Neuron (in vitro differentiated cells): ENCODE measurements around the gene S100A3.
A peak's percentile ranks its signal among the peaks of the same experiment; 100 is the strongest.
"Not testable (repeated sequence)": the region's sequence is repeated elsewhere in the genome, so short reads cannot be mapped to it uniquely, and the experiment has no call there.

Source experiments
- H2AFZ ChIP-seq: one replicate; pipeline ENCODE4 v1.6.1; 2013; ENCODE audit warnings: low read depth, mild to moderate bottlenecking, inconsistent platforms, low read length, moderate library complexity
- H3K27me3 ChIP-seq: one replicate; pipeline ENCODE4 v1.6.1; 2013; ENCODE audit warnings: low read length; ENCODE audit not compliant: insufficient read depth
- H3K36me3 ChIP-seq: one replicate; pipeline ENCODE4 v1.6.1; 2013; ENCODE audit warnings: low read length; ENCODE audit not compliant: insufficient read depth
- H3K4me1 ChIP-seq: one replicate; pipeline ENCODE4 v1.6.1; 2013; ENCODE audit warnings: low read length; ENCODE audit not compliant: insufficient read depth
- H3K4me3 ChIP-seq: 2 replicates; pipeline ENCODE4 v1.5.1; 2013; ENCODE audit warnings: mild to moderate bottlenecking, low read length, moderate library complexity
- H3K9me3 ChIP-seq: one replicate; pipeline ENCODE4 v1.6.1; 2013; ENCODE audit warnings: low read length

The S100A3 gene

GRCh38 chr1:153548722-153549688, at the start of gene S100A3:
TSS of gene S100A3 (minus strand) at chr1:153549258. CDS start at chr1:153548485, 773 bp downstream.
- Histone ChIP-seq H3K9me3 (no peaks in the 10 kb centered on the region), H3K4me3 (no peak within 1 kb of the TSS), H3K27me3 (peaks cover 17% of the 10 kb centered on the region), H3K4me1 (peaks cover 12% of the 10 kb centered on the region), H3K36me3 (no peaks in the 10 kb centered on the region), H2AFZ (no peak within 1 kb of the TSS)

GRCh38 chr1:153598309-153599172, 49.5 kb upstream of the S100A3 start:
- Histone ChIP-seq H3K27me3 (no peaks in the 10 kb centered on the region), H3K4me3 (no peak overlapping the region)

GRCh38 chr1:153597206-153597605, 48.1 kb upstream of the S100A3 start:
- Histone ChIP-seq H3K9me3 (no peaks in the 10 kb centered on the region), H3K4me1 (peaks cover 21% of the 10 kb centered on the region)

More at GRCh38 chr1:153598309-153599172, 49.5 kb upstream of the S100A3 start:
- H3K9me3 ChIP-seq: no peaks in the 10 kb centered on the region
- no peaks in the 10 kb centered on the region for H3K36me3 ChIP-seq
- peaks cover 8% of the 10 kb centered on the region for H3K4me1 ChIP-seq
- H2AFZ ChIP-seq: no peak overlapping the region

GRCh38 chr1:153592748-153593147, 43.7 kb upstream of the S100A3 start:
- Histone ChIP-seq H3K9me3 (no peaks in the 10 kb centered on the region), H3K36me3 (no peaks in the 10 kb centered on the region), H3K27me3 (no peaks in the 10 kb centered on the region), H3K4me1 (peaks cover 17% of the 10 kb centered on the region), H2AFZ (no peak overlapping the region), H3K4me3 (no peak overlapping the region)

More at GRCh38 chr1:153597206-153597605, 48.1 kb upstream of the S100A3 start:
- H2AFZ ChIP-seq: no peak overlapping the region
- no peaks in the 10 kb centered on the region for H3K36me3 ChIP-seq
- no peak overlapping the region for H3K4me3 ChIP-seq
- H3K27me3 ChIP-seq: no peaks in the 10 kb centered on the region

GRCh38 chr1:153588482-153588881, 39.4 kb upstream of the S100A3 start:
- H3K9me3 ChIP-seq: no peaks in the 10 kb centered on the region
- no peak overlapping the region for H3K4me3 ChIP-seq
- no peaks in the 10 kb centered on the region for H3K36me3 ChIP-seq
- H3K27me3 ChIP-seq: no peaks in the 10 kb centered on the region
- no peak overlapping the region for H2AFZ ChIP-seq
- peaks cover 29% of the 10 kb centered on the region for H3K4me1 ChIP-seq

GRCh38 chr1:153588033-153588432, 39.0 kb upstream of the S100A3 start:
- not testable (repeated sequence) for H3K36me3 ChIP-seq, H3K27me3 ChIP-seq, H3K9me3 ChIP-seq, H3K4me3 ChIP-seq, H2AFZ ChIP-seq
- peaks cover 25% of the 10 kb centered on the region for H3K4me1 ChIP-seq

GRCh38 chr1:153587314-153587713, 38.3 kb upstream of the S100A3 start:
- H3K4me3 ChIP-seq: no peak overlapping the region
- H3K9me3 ChIP-seq: no peaks in the 10 kb centered on the region
- peaks cover 17% of the 10 kb centered on the region for H3K4me1 ChIP-seq
- no peak overlapping the region for H2AFZ ChIP-seq
- H3K36me3 ChIP-seq: no peaks in the 10 kb centered on the region
- H3K27me3 ChIP-seq: no peaks in the 10 kb centered on the region

GRCh38 chr1:153586347-153586746, 37.3 kb upstream of the S100A3 start:
- H3K27me3 ChIP-seq: no peaks in the 10 kb centered on the region
- H2AFZ ChIP-seq: peak overlapping the region; percentile 15
- no peaks in the 10 kb centered on the region for H3K36me3 ChIP-seq
- no peak overlapping the region for H3K4me3 ChIP-seq
- peaks cover 13% of the 10 kb centered on the region for H3K4me1 ChIP-seq
- no peaks in the 10 kb centered on the region for H3K9me3 ChIP-seq

- Histone ChIP-seq H3K9me3 (no peaks in the 10 kb centered on the region), H3K4me3 (no peak overlapping the region), H3K27me3 (no peaks in the 10 kb centered on the region), H2AFZ (no peak overlapping the region), H3K36me3 (no peaks in the 10 kb centered on the region), H3K4me1 (peaks cover 13% of the 10 kb centered on the region)
Observed at GRCh38 chr1:153585006-153585405, 35.9 kb upstream of the S100A3 start.

- Histone ChIP-seq H3K4me3 (no peak overlapping the region), H2AFZ (no peak overlapping the region), H3K36me3 (no peaks in the 10 kb centered on the region), H3K27me3 (no peaks in the 10 kb centered on the region), H3K4me1 (peaks cover 16% of the 10 kb centered on the region), H3K9me3 (no peaks in the 10 kb centered on the region)
Observed at GRCh38 chr1:153583976-153584375, 34.9 kb upstream of the S100A3 start.

- H3K9me3 ChIP-seq, H3K36me3 ChIP-seq, H3K4me3 ChIP-seq, H3K27me3 ChIP-seq, H2AFZ ChIP-seq: not testable (repeated sequence)
- peaks cover 20% of the 10 kb centered on the region for H3K4me1 ChIP-seq
Observed at GRCh38 chr1:153583514-153583913, 34.5 kb upstream of the S100A3 start.

- H3K4me1 ChIP-seq: peaks cover 27% of the 10 kb centered on the region
- not testable (repeated sequence) for H2AFZ ChIP-seq, H3K4me3 ChIP-seq, H3K27me3 ChIP-seq, H3K36me3 ChIP-seq, H3K9me3 ChIP-seq
Observed at GRCh38 chr1:153582836-153583235, 33.8 kb upstream of the S100A3 start.

- no peaks in the 10 kb centered on the region for H3K36me3 ChIP-seq
- H3K4me3 ChIP-seq: no peak overlapping the region
- H3K27me3 ChIP-seq: no peaks in the 10 kb centered on the region
- no peaks in the 10 kb centered on the region for H3K9me3 ChIP-seq
- H2AFZ ChIP-seq: no peak overlapping the region
- H3K4me1 ChIP-seq: peaks cover 19% of the 10 kb centered on the region
Observed at GRCh38 chr1:153578936-153579335, 29.9 kb upstream of the S100A3 start.
